ENCODE measurements around the gene LCE6A.

LCE6A gene

GRCh38 chr1:152876827-152877226, 34.2 kb downstream of the LCE6A start:
- no peak for DNase-seq

- DNase-seq, result peak; percentile 30 to 61 (median 38)
Observed at GRCh38 chr1:152878042-152878441, 35.4 kb downstream of the LCE6A start, which contains the start of gene SMCP. Gene SMCP, plus strand, starts transcription at chr1:152878322. Its CDS starts 6,101 bp downstream, at chr1:152884423.

GRCh38 chr1:152879559-152880198, 37.0 kb downstream of the LCE6A start:
- DNase-seq, result no peak

GRCh38 chr1:152880316-152880715, 37.7 kb downstream of the LCE6A start:
- DNase-seq, result no peak

- DNase-seq, result no peak
Observed at GRCh38 chr1:152880907-152881306, 38.3 kb downstream of the LCE6A start.

DNA sequence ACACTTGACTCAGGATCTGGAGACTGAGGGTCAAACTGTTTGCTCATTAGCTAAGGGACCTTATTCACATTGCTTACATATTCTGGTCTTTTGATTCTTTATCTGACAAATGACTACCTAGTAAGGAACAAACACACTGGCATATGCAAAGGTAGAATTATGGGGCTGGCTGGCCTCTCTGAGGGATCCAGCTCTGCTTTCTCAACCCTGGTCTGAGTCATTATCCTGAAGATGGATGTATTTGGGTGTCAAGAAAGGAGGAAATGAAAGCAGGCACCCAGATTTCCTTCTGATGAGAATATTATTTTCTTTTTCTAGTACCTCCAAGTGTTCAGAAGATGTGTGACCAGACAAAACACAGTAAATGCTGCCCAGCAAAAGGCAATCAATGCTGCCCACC, 41.4 kb downstream of the LCE6A start:
- peak in 2 of 4 experiments; percentile 5 to 8 for DNase-seq

- DNase-seq, result no peak
Observed at GRCh38 chr1:152884506-152884905, 41.9 kb downstream of the LCE6A start.

- no peak for DNase-seq
Observed at GRCh38 chr1:152884966-152885624, 42.4 kb downstream of the LCE6A start.

DNA sequence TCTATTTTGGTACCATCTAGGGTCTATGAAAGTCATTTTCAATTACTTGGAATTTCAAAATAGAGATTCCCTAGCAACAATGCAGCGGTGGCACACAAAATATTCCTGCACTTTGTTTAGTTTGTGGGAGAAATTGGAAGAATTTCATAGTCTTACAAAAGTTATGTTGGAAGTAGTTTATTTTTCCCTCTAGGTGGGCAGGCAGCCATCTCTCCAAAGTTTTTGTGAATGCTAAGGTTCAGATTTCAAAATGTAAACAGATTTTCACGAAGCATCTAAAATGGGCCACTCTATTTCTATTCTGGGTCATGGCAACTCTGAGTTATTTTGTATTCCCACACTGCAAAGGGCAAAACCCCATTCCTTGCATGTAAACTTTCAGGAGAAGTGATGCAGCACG, 43.4 kb downstream of the LCE6A start:
- DNase-seq, result no peak

GRCh38 chr1:152886758-152887409, 44.2 kb downstream of the LCE6A start:
- DNase-seq, result no peak

DNA sequence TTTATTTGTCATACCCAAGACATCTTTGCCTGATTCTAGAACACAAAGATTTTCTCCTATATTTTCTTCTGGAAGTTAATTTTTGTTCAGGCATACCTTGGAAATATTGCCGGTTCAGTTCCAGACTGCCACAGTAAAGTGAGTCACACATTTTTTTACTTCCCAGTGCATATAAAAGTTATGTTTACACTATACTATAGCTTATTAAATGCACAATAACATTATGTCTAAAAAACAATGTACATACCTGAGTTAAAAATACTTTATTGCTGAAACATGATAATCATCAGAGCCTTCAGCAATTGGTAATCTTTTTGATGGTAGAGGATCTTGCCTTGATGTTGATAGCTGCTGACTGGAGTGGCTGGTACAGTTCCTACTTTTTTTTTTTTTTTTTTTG, 45.5 kb downstream of the LCE6A start:
- no peak for DNase-seq

Data from suppressor macrophage (primary cell).